Measurements from ENCODE around the gene MYO1G.

DNA sequence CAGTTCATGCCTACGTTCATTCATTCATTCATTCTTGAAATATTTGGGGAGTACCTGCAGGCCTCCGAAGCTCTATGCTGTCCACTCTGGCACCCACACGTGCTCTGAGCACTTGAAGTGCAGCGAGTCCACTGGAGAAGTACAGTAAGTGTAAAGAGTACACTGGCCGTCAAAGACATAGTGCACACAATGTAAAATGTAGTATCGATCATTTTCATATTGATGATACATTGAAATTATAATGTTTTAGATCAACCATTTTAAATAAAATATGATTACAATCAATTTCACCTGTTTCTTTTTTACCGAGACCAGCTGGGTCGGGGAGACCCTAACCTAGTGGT lies 56.5 kb downstream of the MYO1G start:
- TF ChIP-seq, protein P1, sequence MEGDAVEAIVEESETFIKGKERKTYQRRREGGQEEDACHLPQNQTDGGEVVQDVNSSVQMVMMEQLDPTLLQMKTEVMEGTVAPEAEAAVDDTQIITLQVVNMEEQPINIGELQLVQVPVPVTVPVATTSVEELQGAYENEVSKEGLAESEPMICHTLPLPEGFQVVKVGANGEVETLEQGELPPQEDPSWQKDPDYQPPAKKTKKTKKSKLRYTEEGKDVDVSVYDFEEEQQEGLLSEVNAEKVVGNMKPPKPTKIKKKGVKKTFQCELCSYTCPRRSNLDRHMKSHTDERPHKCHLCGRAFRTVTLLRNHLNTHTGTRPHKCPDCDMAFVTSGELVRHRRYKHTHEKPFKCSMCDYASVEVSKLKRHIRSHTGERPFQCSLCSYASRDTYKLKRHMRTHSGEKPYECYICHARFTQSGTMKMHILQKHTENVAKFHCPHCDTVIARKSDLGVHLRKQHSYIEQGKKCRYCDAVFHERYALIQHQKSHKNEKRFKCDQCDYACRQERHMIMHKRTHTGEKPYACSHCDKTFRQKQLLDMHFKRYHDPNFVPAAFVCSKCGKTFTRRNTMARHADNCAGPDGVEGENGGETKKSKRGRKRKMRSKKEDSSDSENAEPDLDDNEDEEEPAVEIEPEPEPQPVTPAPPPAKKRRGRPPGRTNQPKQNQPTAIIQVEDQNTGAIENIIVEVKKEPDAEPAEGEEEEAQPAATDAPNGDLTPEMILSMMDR (IDR thresholded peaks at IDR 0.05) = no peak
- no peak for TF ChIP-seq EZH2 (IDR thresholded peaks at IDR 0.05)
- no peak for TF ChIP-seq EZH2phosphoT487 (IDR thresholded peaks at IDR 0.05)

Data from neural progenitor cell (in vitro differentiated cells).